DMS53 (cell line): ENCODE data around the gene DTD1.

ENCODE experiments used
- DNase-seq: peaks from one replicate; lab custom pipeline; 2025; lab: John Stamatoyannopoulos, UW

DTD1 gene

GRCh38 chr20:18705910-18706309 lies 118.1 kb downstream of the DTD1 start:
- DNase-seq = no peak

- no peak for DNase-seq
Observed at GRCh38 chr20:18712131-18712530, 124.3 kb downstream of the DTD1 start.

DNA sequence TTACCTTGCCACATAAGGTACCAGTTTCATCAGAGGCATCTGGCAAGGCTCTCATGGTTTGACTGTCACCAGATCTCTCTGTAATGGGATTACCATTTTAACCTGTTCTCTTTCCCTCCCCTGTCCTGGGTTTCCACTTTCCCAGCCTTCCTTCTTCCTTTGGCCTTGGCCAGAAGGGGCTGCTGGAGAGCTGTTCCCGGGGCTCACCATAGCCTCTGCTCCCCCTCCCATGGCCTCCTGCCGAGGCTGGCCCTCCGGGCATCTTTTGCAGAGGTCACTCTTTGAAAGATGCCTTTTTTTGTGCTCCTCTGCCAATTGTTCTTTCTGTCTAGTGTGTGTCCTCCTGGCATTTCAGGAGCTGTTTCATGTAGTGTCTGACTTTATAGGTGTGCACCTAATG lies 125.0 kb downstream of the DTD1 start:
- DNase-seq = no peak

DNA sequence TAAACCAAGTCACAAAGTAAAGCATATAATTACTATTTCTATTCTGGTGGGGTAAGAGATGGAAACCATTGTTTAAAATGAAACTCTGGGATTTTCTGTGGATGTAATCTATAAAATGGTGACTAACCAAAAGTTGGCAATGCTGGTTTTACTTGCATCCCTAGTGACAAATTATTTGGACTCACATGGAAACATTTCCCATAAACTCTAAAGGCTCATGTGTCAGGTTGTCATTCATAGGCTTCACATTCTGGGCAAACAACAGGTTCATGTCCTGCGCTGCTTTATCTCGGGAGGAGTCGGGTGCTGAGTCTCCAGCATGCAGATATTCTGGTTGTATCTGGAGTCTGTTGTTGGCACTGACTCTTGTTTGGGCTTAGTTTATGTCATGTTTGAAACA lies 127.7 kb downstream of the DTD1 start:
- DNase-seq = no peak

DNA sequence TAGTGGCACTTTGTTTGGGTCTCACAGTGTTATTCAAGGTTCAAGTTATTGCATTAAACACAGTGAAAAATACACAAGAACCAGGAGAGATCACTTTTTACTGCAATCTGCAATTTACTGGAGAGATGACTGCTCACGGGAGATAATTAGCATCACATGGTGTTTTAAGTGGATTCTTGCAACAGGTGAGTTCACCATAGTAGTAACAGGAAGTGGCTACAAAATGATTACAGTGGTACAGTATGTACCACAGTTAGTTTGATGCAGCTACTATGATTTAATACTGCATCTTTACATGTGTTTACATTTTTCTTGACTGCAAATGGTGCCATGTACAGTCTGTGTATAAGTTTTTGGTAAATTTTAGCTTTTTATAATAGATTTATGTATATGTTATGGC lies 129.2 kb downstream of the DTD1 start:
- DNase-seq = peak; percentile 24

- no peak for DNase-seq
Observed at GRCh38 chr20:18718129-18718528, 130.3 kb downstream of the DTD1 start.

DNA sequence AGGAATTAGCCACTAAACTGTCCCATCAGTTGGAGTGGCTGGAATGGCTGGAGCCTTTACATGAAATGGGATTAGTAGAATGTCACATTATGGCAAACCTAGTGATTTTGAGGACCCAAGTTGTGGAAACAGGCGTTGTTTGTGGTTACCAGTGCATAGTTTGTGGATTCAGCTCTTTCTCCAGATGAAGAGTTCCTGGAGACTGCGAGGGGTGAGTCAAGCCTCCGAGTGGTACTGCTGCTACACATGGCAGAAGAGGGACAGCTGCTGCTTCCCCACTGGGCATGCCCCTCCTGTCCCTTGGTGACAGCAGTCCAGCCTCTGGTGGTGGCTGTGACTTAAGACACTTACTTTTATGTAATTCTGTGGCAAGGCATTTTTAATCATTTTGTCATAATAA lies 131.6 kb downstream of the DTD1 start:
- DNase-seq = no peak

- no peak for DNase-seq
Observed at GRCh38 chr20:18721551-18722115, 133.8 kb downstream of the DTD1 start.

DNA sequence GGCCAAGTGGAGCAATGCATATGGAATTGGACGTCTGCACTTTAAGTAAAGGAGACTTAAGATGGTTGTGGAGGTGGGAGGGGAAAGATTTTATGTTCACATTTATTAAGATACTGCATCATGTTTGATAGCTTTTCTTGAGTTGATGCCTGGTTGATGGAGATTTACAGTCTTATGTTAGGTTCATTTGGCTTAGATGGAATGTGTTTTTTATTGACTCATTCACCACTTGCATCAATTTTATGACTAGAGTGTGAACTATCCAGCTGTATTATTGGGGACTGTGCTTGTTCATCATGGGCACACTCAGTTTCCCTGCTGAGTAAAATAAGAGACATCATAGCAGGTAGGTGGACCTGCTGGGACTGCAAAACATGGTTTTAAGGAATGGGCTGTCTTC lies 134.5 kb downstream of the DTD1 start:
- no peak for DNase-seq

DNA sequence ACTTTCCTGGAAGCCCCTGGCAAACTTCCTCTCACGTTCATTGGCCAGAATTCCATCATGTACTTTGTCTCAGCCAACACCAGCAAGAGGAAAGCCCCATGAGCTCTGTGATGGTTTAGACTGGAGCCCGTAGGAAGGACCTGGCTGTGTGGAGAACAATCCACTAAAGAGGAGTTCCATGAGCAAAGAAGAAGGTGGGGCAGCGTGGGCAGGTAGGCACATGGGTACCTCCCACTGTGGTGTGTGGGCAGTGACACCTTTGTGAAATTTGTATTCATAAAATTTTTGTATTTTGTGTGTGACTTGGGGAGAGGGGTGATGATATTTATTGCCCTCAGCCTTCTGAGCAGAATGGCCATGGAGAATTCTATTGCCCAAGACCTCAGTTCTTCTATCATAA lies 136.2 kb downstream of the DTD1 start:
- DNase-seq = no peak

DNA sequence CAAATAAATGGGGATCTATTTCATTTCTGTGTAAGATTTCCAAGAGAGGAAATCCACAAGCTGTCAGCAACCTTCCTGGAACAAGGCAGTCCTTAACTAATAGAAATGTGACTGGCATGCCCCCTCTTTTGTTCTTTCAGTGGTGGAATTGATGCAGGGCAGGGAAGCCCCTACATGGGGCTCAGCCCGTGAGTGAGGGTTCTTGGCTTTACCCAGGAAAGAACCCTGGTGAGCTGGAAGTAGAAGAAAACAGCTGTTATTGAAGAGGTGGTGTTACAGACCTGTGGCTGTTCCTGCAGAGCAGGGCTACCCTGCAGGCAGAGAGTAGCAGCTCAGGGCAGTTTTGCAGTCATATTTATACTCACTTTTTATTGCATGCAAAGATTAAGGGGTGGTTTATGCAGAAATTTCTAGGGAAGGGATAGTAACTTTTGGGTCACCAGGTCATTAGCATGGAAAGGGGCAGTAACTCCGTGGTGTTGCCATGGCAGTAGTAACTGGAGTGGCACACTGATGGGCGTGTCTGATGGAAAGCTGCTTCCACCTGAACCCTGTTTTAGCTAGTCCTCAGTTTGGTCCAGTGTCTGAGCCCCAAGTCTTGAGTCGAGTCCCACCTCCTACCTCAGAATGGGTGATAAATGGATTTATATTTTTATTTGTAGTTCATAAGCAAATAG lies 137.1 kb downstream of the DTD1 start:
- DNase-seq = no peak

DNA sequence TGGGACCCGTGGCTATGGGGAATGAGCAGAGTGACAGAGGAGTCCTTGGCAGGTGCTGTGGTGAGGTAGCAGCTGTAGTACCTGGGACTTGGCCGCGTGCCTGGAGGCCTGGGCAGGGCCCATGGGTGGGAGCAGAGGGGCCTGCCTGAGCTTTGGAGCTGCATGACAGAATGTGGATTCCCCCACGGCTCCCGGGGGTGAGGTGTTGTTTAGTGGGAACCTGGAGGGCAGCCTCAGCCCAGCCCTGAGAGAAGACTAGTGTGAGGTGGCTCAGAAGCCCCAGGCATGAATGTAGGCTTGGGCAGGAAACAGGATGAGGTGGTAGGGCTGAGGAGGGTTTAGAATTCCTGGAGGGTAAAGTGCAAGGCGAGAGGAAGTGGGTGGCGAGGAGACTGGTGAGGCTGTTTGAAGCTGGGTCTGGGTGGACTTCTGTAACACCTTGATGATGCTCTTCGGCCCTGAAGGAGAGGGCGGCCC lies 139.2 kb downstream of the DTD1 start:
- no peak for DNase-seq

- DNase-seq = no peak
Observed at GRCh38 chr20:18728165-18728869, 140.5 kb downstream of the DTD1 start.

DNA sequence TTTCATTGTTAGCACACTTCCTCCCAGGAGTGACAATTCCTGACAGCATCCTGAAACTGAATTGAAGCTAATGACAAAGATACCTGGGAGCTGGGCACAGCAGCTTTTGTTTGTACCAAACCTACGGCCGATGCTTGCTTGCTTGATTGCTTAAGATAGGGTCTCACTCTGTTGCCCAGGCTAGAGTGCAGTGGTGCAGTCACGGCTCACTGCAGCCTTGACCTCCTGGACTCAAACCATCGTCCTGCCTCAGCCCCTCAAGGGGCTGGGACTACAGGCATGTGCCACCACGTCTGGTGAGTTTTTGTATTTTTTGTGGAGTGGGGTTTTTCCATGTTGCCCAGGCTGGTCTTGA lies 141.0 kb downstream of the DTD1 start:
- DNase-seq = no peak

- DNase-seq = no peak
Observed at GRCh38 chr20:18729231-18729825, 141.5 kb downstream of the DTD1 start.

DNA sequence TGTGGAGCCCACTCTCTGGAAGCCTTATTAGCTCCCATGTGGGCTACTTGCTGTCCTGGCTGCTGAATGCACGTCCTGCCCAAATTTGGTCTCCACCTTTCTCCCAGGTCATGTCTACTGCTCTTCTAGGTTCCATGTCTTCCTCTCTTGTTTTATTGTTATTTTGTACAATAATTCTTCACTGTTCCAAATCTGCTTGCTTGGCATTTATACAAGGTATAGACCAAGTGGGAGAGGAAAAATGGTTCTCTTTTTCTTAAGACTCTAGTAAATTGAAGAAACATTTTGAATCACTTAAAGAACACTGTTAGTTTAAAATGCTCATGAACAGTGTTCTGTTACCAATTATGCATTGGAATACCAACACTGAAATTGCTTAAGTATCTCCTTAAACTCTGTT lies 144.1 kb downstream of the DTD1 start:
- DNase-seq = no peak

- peak; percentile 42 for DNase-seq
Observed at GRCh38 chr20:18734525-18735189, 146.8 kb downstream of the DTD1 start.

- DNase-seq = no peak
Observed at GRCh38 chr20:18737140-18737539, 149.3 kb downstream of the DTD1 start.

- DNase-seq = no peak
Observed at GRCh38 chr20:18738055-18738454, 150.2 kb downstream of the DTD1 start.

DNA sequence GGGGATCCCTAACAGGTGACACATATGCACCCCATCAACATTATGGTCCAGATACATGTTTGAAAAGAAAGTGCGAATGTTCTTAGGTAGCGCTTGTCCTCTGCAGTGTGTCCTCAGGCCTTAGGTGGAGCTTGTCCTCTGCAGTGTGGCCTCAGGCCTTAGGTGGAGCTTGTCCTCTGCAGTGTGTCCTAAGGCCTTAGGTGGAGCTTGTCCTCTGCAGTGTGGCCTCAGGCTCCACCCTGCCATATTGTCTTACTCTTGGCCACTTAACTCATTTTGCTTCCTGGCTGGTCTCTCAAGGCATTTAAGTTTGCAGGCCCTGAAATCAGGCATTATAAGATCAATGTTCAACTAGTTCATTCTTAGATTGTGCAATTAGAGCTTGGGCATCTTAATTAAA lies 151.0 kb downstream of the DTD1 start:
- no peak for DNase-seq

GRCh38 chr20:18739751-18740166 lies 151.9 kb downstream of the DTD1 start:
- no peak for DNase-seq

DNA sequence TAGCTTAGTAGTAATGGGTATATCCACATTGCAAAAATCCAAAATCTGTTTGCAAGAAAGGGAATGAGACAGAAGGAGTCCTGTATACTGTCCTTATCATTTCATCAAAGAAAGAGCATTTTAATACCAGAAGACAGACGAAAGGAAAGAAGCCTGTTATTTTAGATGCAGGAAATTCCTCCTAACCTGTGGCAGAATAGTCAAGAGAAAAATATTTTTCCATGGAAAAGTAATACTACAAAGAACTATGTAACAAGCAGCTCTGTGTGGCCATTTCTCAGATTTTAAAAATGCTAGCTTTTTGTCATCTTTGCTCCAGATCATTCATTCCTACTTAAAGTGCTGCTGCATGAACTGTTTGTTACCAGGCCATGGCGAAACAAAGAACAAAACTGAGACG lies 152.9 kb downstream of the DTD1 start:
- no peak for DNase-seq

DNA sequence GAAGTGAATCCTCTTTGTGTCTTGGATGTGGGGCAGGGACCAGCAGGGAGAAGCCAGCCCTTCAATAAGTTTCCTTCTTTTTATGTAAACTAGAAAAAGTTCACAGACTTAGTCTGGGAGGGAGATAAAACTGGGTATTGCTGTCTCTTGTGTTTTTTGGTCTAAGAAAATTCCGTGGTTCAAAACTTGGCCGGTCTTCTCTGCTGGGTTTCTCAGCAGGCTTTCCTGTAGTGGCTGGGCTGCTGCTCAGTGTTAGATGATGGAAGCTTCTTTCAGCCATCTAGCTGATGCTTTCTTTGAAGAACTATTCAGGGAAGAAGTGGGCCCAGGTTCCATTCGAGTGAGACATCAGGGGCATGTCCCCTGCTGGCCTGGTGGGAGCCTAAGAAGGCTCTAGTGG lies 155.0 kb downstream of the DTD1 start:
- no peak for DNase-seq
